Right lobe of liver (tissue), 6 donors: ENCODE results near the gene ARHGEF16. TPM values are rescaled to one million over a fixed set of nuclear protein-coding genes. Genes with fewer than 3 reads are reported as not detected.
A peak's percentile ranks its signal among the peaks of the same experiment; 100 is the strongest.

Experiments
- ATAC-seq, 4 donors: fragments of 200-7000 bp; cut with Tn5 transposase; one replicate each; pipeline ENCODE4 v1.9.1; 2020; ENCODE audit warnings: mild to moderate bottlenecking in 4 of 4, moderate library complexity in 4 of 4
- DNase-seq, 3 donors: peaks; one replicate each; pipeline ENCODE4 v3.0.0-alpha.2; 2020
- H3K27ac ChIP-seq, 3 donors: fragments of 200-600 bp; one replicate each; pipeline ENCODE4 v1.8.0; 2022
- H3K27me3 ChIP-seq, 2 donors: fragments of 200-600 bp; one replicate each; pipeline ENCODE4 v1.8.0; 2022
- H3K36me3 ChIP-seq, 4 donors: fragments of 200-600 bp; sonication (generic) in 1 of 4; one replicate each; pipeline versions ENCODE4 v1.5.1 to v1.8.0; 2017 to 2022; ENCODE audit warnings: control low read depth in 1 of 4
- H3K4me1 ChIP-seq, 4 donors: fragments of 200-600 bp; sonication (generic) in 1 of 4; one replicate each; pipeline versions ENCODE4 v1.5.1 to v1.8.0; 2017 to 2022; ENCODE audit warnings: control low read depth in 1 of 4
- H3K4me3 ChIP-seq, 3 donors: fragments of 200-600 bp; one replicate each; pipeline ENCODE4 v1.8.0; 2022
- H3K9me3 ChIP-seq, 4 donors: fragments of 200-600 bp; sonication (generic) in 1 of 4; one replicate each; pipeline versions ENCODE4 v1.5.1 to v1.8.0; 2017 to 2022; ENCODE audit warnings: control low read depth in 1 of 4
- CTCF ChIP-seq, 4 donors: fragments of 200-600 bp in 3 of 4; fragments of 450-650 bp in 1 of 4; IDR thresholded peaks; one replicate each; pipeline versions ENCODE4 v1.5.1 to v1.8.0; 2016 to 2022; ENCODE audit warnings: antibody characterized with exemption in 4 of 4, mild to moderate bottlenecking in 2 of 4
- POLR2A ChIP-seq: fragments of 450-650 bp; IDR thresholded peaks from one replicate; pipeline ENCODE4 v1.6.1; 2017; ENCODE audit warnings: antibody characterized with exemption, mild to moderate bottlenecking
- WGBS: methylation state at CpG from one replicate; pipeline ENCODE4 v1.1.6; 2018; ENCODE audit warnings: low coverage, low lambda C conversion rate; ENCODE audit not compliant: insufficient coverage; ENCODE audit errors: missing lambda C conversion rate; 5-methylcytosine and 5-hydroxymethylcytosine counted together
- intact Hi-C, 2 donors: fragments of 100-400 bp; cut with DNase I; formaldehyde crosslinking; loops; one replicate each; pipeline versions ENCODE4 v1.11.2 to v1.14.1; 2022
- total RNA-seq, 6 experiments: library from RNA; depleted of rRNA in 2 of 6; stranded (reverse); fragments of >200 nt in 2 of 6; fragmentation: NEBNext Ultra II Directional in 3 of 6; extraction: Animal tissue kit (Norgen Biotek cat#: 25700) in 3 of 6; gene quantifications; one replicate each; pipeline versions ENCODE4 v1.1.0 to v1.2.4, GENCODE V29; 2016 to 2023
- donor health status: DM: no; HTN: yes; CAD: no.
- donor health status: DM: no; HTN: no; CAD: no.
- donor health status: DM: no; HTN: no; CAD: no.
- donor health status: DM: no; HTN: yes; CAD: no.
- donor health status: DM: no; HTN: yes; CAD: no.

Gene ARHGEF16
- total RNA-seq, 6 experiments from 2014 or later = 2.1 to 16.3 (median 7.5) TPM

GRCh38 chr1:3461934-3462275 is 7.4 kb downstream of the ARHGEF16 start:
- DNase-seq (peak in 1 of 3 donors; percentile 8), ATAC-seq (no peak)
- Histone ChIP-seq H3K36me3 (no peaks in the 10 kb centered on the region), H3K4me3 (no peak overlapping the region), H3K4me1 (peaks cover 0 to 11% (median 0%) of the 10 kb centered on the region in 4 donors), H3K27ac (no peak overlapping the region), H3K27me3 (no peaks in the 10 kb centered on the region), H3K9me3 (no peaks in the 10 kb centered on the region)
- intact Hi-C loops = no loop called here
- 96% methylated on average over 5 of the region's 13 CpGs for WGBS
- TF ChIP-seq CTCF (IDR thresholded peaks at IDR 0.05) = no peak
- TF ChIP-seq POLR2A = no peak

DNA sequence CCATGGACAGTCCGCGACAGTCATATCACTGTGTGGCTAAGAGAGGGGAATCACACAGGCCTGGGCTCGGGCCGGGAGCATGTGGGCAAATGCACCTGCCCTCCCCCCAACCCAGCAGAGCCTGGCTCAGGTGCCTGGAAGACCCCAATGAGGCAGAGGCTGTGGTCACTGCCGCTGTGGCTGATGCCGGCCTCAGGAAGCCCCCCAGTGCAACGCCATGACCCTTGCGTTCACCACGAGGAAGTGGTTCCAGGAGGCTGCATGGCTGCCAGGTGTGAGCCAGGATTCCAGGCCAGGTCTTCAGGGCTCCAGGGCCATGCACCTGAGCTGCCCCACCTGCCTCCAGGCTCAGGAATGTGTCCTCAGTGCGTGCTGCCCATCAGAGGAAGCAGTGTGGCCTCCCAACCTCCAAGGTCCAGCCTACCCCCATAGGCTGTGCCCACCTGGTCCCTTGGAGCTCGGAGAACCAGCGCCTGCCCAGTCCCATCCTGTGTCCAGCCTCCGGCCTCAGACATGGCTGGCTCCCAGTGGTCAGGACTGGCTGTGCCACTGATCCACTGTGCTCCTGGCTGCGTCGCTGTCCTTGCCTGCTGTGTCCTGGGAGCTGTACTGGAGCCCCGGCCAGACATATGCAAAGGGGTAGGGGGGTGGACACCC is 8.0 kb downstream of the ARHGEF16 start:
- Histone ChIP-seq H3K4me1 (peaks cover 0 to 11% (median 0%) of the 10 kb centered on the region in 4 donors), H3K4me3 (no peak overlapping the region), H3K9me3 (no peaks in the 10 kb centered on the region), H3K36me3 (no peaks in the 10 kb centered on the region), H3K27ac (no peak overlapping the region), H3K27me3 (no peaks in the 10 kb centered on the region)
- intact Hi-C loops = no loop called here
- ATAC-seq (no peak), DNase-seq (peak in 2 of 3 donors; percentile 7 to 46)
- no peak for TF ChIP-seq POLR2A
- TF ChIP-seq CTCF (IDR thresholded peaks at IDR 0.05) = no peak
- no CpG with 5 or more reads among the region's 16 CpGs for WGBS

- TF ChIP-seq CTCF (IDR thresholded peaks at IDR 0.05) (no peak), POLR2A (no peak)
- DNase-seq (peak in 1 of 3 donors; percentile 8), ATAC-seq (no peak)
- Histone ChIP-seq H3K4me3 (no peak overlapping the region), H3K36me3 (no peaks in the 10 kb centered on the region), H3K9me3 (no peaks in the 10 kb centered on the region), H3K4me1 (peaks cover 0 to 11% (median 0%) of the 10 kb centered on the region in 4 donors), H3K27me3 (no peaks in the 10 kb centered on the region), H3K27ac (no peak overlapping the region)
- intact Hi-C loops = no loop called here
- no CpG with 5 or more reads among the region's 22 CpGs for WGBS
These were observed 8.5 kb downstream of the ARHGEF16 start for GRCh38 chr1:3463013-3463385.

DNA sequence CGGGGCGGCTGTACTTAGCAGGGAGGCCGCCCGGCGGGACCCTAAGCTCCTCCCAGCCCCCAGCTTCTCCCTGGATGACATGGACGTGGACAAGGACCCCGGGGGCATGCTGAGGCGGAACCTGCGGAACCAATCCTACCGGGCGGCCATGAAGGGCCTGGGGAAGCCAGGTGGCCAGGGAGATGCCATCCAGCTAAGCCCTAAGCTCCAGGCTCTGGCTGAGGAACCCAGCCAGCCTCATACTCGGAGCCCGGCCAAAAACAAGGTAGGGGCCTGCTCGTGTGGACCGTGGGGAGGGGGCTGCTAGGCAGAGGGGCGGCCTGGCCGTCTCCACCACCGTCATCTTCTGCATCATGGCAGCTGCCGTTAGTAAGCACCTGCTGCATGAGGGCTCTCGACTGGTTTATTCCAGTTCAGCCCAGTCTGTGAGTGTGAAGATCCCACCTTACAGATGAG is 9.0 kb downstream of the ARHGEF16 start:
- 83% methylated on average over 8 of the region's 20 CpGs for WGBS
- ATAC-seq (no peak), DNase-seq (peak in 2 of 3 donors; percentile 15 to 35)
- no peak overlapping the region for H3K27ac ChIP-seq
- no peak for TF ChIP-seq CTCF (IDR thresholded peaks at IDR 0.05)
- no peak for TF ChIP-seq POLR2A
- intact Hi-C loops = no loop called here
- no peak overlapping the region for H3K4me3 ChIP-seq
- H3K9me3 ChIP-seq = no peaks in the 10 kb centered on the region
- H3K4me1 ChIP-seq = peaks cover 0 to 11% (median 0%) of the 10 kb centered on the region in 4 donors
- H3K27me3 ChIP-seq = no peaks in the 10 kb centered on the region
- no peaks in the 10 kb centered on the region for H3K36me3 ChIP-seq
